Measurements from ENCODE around the gene PDE4C.
A peak's percentile ranks its signal among the peaks of the same experiment; 100 is the strongest.
"Not testable (repeated sequence)": the region's sequence is repeated elsewhere in the genome, so short reads cannot be mapped to it uniquely, and the experiment has no call there.

The PDE4C gene

GRCh38 chr19:18221815-18222725 lies 4.2 kb downstream of the PDE4C start:
- DNase-seq = no peak

GRCh38 chr19:18220632-18221275 lies 5.5 kb downstream of the PDE4C start:
- no peak for DNase-seq

- DNase-seq = no peak
Measured at GRCh38 chr19:18219911-18220631, 6.2 kb downstream of the PDE4C start.

DNA sequence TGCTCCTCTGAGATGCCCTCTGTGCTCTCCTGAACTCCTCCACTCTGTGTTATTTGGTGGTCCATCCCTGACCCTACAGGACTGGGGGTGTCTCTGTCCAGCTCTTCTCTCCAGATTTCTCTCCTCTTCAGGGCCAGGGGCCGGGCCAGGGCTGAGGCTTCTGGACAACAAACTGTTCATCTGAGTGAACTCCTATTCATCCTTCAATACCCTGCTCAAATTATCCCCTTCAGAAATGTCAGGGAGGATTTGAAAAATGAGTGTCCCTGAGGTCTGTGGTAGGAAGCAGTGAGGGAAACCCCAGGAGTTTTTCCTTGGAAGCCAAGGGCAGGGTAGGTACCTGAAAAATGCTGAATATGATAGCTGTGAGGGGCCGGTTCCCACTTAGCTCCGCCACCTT lies 7.6 kb downstream of the PDE4C start:
- no peak for DNase-seq

DNA sequence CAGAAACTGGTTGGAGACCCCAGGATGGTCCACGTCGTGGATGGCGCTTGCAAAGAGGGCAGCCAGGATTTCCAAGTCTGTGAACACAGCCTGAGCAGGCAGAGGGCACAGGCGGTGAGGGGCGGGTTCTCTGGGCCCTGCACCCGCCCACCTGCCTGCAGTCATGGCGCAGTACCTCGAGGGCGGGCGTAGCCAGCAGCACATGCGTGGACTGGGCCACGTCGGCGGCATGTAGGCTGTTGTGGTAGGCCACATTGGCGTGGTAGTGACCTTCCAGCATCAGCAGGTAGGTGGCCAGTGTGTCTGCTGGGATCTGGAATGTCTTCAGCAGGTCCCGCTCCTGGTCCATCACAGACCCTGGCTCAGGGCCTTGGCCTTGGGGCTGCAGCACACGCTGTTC lies 8.1 kb downstream of the PDE4C start:
- DNase-seq = no peak

DNA sequence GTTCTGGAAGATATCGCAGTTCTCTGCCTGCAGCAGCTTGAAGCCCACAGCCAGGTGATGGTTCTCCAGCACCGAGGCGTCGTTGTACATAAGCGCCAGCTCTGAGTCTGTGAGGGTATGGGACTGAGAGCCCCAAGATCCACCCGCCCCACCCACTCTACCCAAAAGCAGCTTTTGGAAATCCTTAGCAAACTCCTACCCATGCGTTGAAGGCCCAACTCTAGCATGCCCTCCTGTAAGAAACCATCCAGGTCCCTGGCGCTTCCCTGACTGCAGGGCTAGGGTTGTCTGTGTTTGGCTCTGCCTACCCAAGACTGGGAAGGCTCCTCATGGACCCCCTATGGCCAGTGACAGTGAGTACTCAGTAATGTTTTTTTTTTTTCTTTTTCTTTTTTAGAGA lies 9.4 kb downstream of the PDE4C start:
- DNase-seq = no peak

DNA sequence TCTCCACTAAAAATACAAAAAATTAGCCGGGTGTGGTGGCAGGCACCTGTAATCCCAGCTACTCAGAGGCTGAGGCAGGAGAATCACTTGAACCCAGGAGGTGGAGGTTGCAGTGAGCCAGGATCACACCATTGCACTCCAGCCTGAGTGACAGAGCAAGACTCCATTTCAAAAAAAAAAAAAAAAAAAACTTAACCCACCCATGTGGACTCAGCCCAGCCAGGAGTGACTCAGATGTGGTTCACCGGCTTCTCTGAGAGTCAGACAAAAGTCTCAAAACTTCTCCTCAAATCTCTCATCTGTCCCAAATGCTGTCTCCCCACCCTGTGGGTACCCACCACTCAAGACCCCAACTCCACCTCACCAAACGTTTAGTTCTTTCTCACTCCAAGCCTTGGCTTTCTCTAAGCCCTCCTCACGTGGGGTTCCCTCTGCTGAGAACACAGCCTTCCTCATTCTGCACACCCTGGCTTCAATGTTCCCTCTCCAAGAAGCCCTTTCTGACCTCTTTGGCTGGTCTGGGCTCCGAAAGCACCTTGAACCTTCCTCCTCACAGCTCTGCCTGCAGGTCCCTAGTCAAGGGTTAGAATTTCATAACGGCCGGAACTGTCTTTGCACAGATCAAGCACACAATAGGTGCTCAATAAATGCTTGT lies 11.3 kb downstream of the PDE4C start:
- no peak for DNase-seq

DNA sequence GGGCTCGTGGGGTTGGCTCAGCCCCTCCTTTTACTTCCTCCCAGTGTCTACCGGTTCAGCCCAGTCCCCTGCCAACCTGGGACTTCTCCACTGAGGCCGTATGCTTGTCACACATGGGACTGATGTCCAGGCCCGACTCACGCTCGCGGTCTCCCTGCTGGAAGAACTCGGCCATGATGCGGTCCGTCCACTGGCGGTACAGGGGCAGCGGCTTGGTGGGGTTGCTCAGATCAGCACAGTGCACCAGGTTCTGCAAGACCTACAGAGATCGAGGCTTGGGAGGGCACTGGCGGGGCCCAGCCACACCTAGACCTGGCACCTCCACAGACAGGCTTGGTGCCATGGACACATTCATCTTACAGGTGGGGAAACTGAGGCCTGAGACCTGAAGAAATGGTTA lies 14.6 kb downstream of the PDE4C start:
- no peak for DNase-seq

DNA sequence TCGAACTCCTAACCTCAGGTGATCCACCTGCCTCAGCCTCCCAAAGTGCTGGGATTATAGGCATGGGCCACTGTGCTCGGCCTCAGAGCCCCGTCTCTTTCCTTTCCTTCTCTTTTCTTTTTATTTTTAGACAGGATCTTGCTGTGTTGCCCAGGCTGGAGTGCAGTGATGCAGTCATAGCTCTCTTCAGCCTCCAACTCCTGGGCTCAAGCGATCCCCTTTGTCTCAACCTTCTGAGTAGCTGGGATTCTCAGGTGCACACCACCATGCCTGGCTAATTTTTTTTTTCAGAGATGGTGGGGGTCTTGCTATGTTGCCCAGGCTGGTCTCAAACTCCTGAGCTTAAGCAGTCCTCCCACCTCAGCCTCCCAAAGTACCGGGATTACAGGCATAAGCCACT lies 16.3 kb downstream of the PDE4C start:
- not testable (repeated sequence) for DNase-seq

GRCh38 chr19:18208098-18208951 lies 17.9 kb downstream of the PDE4C start:
- DNase-seq = peak; percentile 69

GRCh38 chr19:18206018-18206417 lies 20.2 kb downstream of the PDE4C start:
- DNase-seq = no peak

DNA sequence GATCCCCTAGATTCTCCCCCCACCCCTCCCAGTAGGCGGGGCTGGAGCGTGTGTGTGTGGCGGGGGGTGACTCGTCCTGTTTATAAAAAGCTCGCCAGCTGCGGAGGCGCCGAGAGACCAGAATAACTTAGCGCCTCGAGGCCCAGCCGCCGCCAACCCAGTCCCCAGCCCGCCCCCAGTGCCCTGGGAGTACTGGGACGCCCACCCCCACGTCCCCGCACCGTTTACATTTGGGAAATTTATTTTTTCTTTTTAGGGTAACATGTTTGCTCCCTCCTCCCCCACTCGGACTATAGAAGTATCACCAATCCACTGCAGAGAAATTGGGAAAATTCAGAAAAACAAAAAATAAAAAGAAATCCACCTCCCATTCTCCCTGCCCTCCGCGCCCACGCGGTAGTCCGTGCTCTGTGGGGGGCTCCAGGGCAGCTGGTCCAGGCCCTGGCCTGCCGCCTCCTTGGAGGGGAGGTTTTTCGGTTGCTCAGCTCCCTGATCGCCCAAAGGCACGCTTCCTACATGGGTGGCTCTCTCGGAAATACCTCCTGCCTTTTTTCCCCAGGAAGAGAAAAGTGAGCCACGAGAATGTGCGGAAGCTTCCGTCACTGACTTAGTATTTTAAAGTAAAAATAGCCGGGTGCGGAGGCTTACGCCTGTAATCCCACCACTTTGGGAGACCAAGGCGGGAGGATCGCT lies 20.9 kb downstream of the PDE4C start:
- DNase-seq = peak; percentile 68

DNA sequence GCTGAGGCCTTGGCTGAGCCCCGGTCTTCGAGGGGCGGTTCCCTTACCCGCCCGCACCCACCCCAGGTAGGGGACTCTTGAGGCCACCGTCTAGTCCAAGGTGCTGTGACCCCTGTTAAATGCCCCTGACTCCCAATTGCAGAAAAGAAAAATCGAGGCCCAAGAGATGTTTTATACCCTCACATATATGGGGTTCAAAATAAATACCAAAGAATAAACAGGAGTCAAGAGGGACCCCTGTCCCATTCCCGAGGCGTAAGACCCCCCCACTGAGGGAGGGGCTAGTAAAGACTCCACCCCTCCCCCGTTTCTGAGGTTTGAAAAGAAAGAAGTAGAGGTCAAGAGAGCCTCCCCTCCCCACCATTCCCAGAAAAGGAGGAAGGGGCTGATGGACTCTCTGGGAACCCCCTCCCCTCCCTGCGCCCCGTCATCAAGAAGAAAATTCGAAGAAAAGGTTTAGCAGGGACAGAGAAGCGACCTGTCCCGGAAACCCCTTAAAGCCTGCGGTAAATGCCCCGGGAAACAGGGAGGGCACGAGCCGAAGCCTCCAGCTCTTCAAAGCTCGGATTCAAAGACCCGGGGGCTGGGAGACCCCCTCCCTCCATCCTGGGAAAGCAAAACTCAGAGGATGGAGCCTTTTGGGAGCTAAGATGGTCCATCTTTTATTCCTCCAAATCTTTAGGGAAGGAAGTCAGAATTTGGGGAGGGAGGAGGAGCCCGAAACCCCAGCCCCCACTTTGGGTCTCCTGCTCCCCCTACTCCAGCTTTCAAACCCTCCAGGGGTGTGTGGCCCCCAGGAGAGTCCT lies 21.6 kb downstream of the PDE4C start:
- DNase-seq = no peak

DNA sequence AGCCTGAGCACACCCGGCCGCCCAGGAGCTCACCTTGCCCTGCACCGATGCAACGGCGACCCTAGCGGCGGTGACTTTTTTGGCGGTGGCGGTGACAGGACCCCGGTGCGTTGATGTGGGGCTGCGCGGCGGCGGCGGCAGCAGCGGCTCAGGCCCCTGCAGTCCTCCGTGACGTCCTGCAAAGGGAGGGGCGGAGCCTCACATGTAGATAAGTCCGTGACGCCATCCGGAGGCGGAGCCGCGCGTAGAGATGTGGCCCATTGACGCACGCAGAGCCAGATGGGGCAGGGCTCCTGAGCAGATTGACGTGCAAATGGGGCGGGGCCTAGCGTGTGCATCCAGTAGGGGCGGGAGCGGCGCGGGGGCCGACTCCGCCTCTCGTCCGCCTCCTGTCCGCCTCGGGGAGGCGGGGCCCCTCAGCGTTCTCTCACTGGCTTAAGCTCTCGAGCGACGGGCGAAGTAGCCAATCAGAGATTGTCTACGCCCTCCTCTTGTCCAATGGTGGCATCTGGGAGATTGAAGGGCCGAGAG lies 22.3 kb downstream of the PDE4C start, which contains the start of gene RAB3A:
Gene RAB3A, minus strand, starts transcription at position 180 of the 531 bp plus-strand sequence. CDS start 1,302 bp downstream, outside the sequence.
- DNase-seq = peak; percentile 100

GRCh38 chr19:18203408-18203862 lies 22.8 kb downstream of the PDE4C start:
- DNase-seq = peak; percentile 63

GRCh38 chr19:18202778-18203407 lies 23.3 kb downstream of the PDE4C start:
- DNase-seq = peak; percentile 54

GRCh38 chr19:18202397-18202777 lies 23.9 kb downstream of the PDE4C start:
- DNase-seq = no peak

DNA sequence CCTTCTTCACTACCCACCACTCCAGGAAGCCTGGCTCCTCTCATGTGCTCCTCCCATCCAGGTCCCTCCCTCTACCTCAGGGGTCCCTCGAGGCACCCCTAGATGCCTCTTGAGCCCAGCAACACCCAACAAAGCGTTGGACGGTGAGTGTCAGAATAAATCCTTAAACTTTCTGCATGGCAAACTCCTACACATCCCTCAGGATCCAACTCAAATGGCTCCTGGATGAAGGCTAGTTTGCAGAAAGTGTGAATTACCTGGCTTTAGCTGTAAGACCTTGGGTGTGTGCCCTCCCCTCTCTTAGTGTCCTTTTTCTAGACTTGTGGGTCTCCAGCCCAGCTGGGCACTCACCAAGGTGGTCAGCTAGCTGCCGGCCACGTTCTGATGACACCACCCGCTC lies 27.9 kb downstream of the PDE4C start:
- no peak for DNase-seq

- no peak for DNase-seq
Measured at GRCh38 chr19:18197941-18198340, 28.3 kb downstream of the PDE4C start.

- DNase-seq = no peak
Measured at GRCh38 chr19:18197306-18197705, 28.9 kb downstream of the PDE4C start.

All from stimulated activated CD4-positive, alpha-beta T cell treated with anti-CD3 and anti-CD28 coated beads, Interleukin-15, amount 100 ng/mL, for 24 hours (primary cell).